ENCODE data around the gene BCAS3.

The BCAS3 gene

GRCh38 chr17:61122326-61122913 is 444.8 kb downstream of the BCAS3 start:
- Histone ChIP-seq H3K79me1 (ENCODE audit: low read length) (no peaks in the 10 kb centered on the region), H2BK120ac (ENCODE audit: low read depth, low read length) (no peak overlapping the region), H2BK15ac (replicated peaks; ENCODE audit: low read depth) (no peak overlapping the region), H3K27ac (ENCODE audit: low read depth, low read length) (peak overlapping the region; percentile 31), H3K56ac (ENCODE audit: low read length) (no peak overlapping the region), H3K4me2 (ENCODE audit: low read length) (no peak overlapping the region), H3K36me3 (ENCODE audit: control insufficient read depth, insufficient read depth, low read length) (no peaks in the 10 kb centered on the region), H2AK5ac (ENCODE audit: low read length) (no peak overlapping the region), H4K5ac (ENCODE audit: low read length) (no peak overlapping the region), H3K4me1 (ENCODE audit: control insufficient read depth, low read depth, low read length) (no peaks in the 10 kb centered on the region), H4K8ac (ENCODE audit: low read depth, low read length) (no peak overlapping the region), H2BK5ac (ENCODE audit: low read length) (no peak overlapping the region), H3K18ac (ENCODE audit: low read length) (no peak overlapping the region), H3K79me2 (ENCODE audit: control insufficient read depth, insufficient read depth, low read length) (no peaks in the 10 kb centered on the region), H3K23ac (ENCODE audit: low read length) (no peak overlapping the region), H3K27me3 (ENCODE audit: insufficient read depth, low read length, poor library complexity) (no peaks in the 10 kb centered on the region), H3K4ac (ENCODE audit: low read depth, low read length) (no peak overlapping the region), H3K4me3 (ENCODE audit: low read length) (no peak overlapping the region), H3K9ac (ENCODE audit: low read length) (no peak overlapping the region)
- WGBS (ENCODE audit: extremely low coverage, insufficient coverage, low lambda C conversion rate), result no CpG with 5 or more reads among the region's 2 CpGs
- peak; percentile 97 for DNase-seq

- Histone ChIP-seq H4K8ac (ENCODE audit: low read depth, low read length) (no peak overlapping the region), H2BK15ac (replicated peaks; ENCODE audit: low read depth) (no peak overlapping the region), H2BK5ac (ENCODE audit: low read length) (no peak overlapping the region), H3K36me3 (ENCODE audit: control insufficient read depth, insufficient read depth, low read length) (no peaks in the 10 kb centered on the region), H3K4me1 (ENCODE audit: control insufficient read depth, low read depth, low read length) (no peaks in the 10 kb centered on the region), H2BK120ac (ENCODE audit: low read depth, low read length) (no peak overlapping the region), H3K56ac (ENCODE audit: low read length) (no peak overlapping the region), H3K9ac (ENCODE audit: low read length) (no peak overlapping the region), H3K4me2 (ENCODE audit: low read length) (no peak overlapping the region), H3K27ac (ENCODE audit: low read depth, low read length) (no peak overlapping the region), H3K79me2 (ENCODE audit: control insufficient read depth, insufficient read depth, low read length) (no peaks in the 10 kb centered on the region), H3K18ac (ENCODE audit: low read length) (no peak overlapping the region), H2AK5ac (ENCODE audit: low read length) (no peak overlapping the region), H3K23ac (ENCODE audit: low read length) (no peak overlapping the region), H3K79me1 (ENCODE audit: low read length) (no peaks in the 10 kb centered on the region), H4K5ac (ENCODE audit: low read length) (no peak overlapping the region), H3K4ac (ENCODE audit: low read depth, low read length) (no peak overlapping the region), H3K27me3 (ENCODE audit: insufficient read depth, low read length, poor library complexity) (no peaks in the 10 kb centered on the region), H3K4me3 (ENCODE audit: low read length) (no peak overlapping the region)
- no peak for DNase-seq
- no CpG with 5 or more reads among the region's 1 CpG for WGBS (ENCODE audit: extremely low coverage, insufficient coverage, low lambda C conversion rate)
Observed at GRCh38 chr17:61124562-61124961, 446.9 kb downstream of the BCAS3 start.

- Histone ChIP-seq H3K56ac (ENCODE audit: low read length) (no peak overlapping the region), H3K36me3 (ENCODE audit: control insufficient read depth, insufficient read depth, low read length) (no peaks in the 10 kb centered on the region), H3K4ac (ENCODE audit: low read depth, low read length) (no peak overlapping the region), H3K9ac (ENCODE audit: low read length) (no peak overlapping the region), H3K79me1 (ENCODE audit: low read length) (no peaks in the 10 kb centered on the region), H4K8ac (ENCODE audit: low read depth, low read length) (no peak overlapping the region), H2BK5ac (ENCODE audit: low read length) (no peak overlapping the region), H3K4me3 (ENCODE audit: low read length) (no peak overlapping the region), H3K27ac (ENCODE audit: low read depth, low read length) (no peak overlapping the region), H4K5ac (ENCODE audit: low read length) (no peak overlapping the region), H2AK5ac (ENCODE audit: low read length) (no peak overlapping the region), H2BK120ac (ENCODE audit: low read depth, low read length) (no peak overlapping the region), H3K4me1 (ENCODE audit: control insufficient read depth, low read depth, low read length) (no peaks in the 10 kb centered on the region), H3K23ac (ENCODE audit: low read length) (no peak overlapping the region), H3K27me3 (ENCODE audit: insufficient read depth, low read length, poor library complexity) (no peaks in the 10 kb centered on the region), H2BK15ac (replicated peaks; ENCODE audit: low read depth) (no peak overlapping the region), H3K79me2 (ENCODE audit: control insufficient read depth, insufficient read depth, low read length) (no peaks in the 10 kb centered on the region), H3K4me2 (ENCODE audit: low read length) (no peak overlapping the region), H3K18ac (ENCODE audit: low read length) (no peak overlapping the region)
- WGBS (ENCODE audit: extremely low coverage, insufficient coverage, low lambda C conversion rate), result no CpG with 5 or more reads among the region's 11 CpGs
- DNase-seq, result no peak
Observed at GRCh38 chr17:61126473-61127249, 449.0 kb downstream of the BCAS3 start.

GRCh38 chr17:61127960-61128359 is 450.3 kb downstream of the BCAS3 start:
- Histone ChIP-seq H4K5ac (ENCODE audit: low read length) (no peak overlapping the region), H3K27ac (ENCODE audit: low read depth, low read length) (no peak overlapping the region), H2BK120ac (ENCODE audit: low read depth, low read length) (no peak overlapping the region), H3K4ac (ENCODE audit: low read depth, low read length) (no peak overlapping the region), H2BK15ac (replicated peaks; ENCODE audit: low read depth) (no peak overlapping the region), H3K79me2 (ENCODE audit: control insufficient read depth, insufficient read depth, low read length) (no peaks in the 10 kb centered on the region), H2BK5ac (ENCODE audit: low read length) (no peak overlapping the region), H2AK5ac (ENCODE audit: low read length) (no peak overlapping the region), H3K4me1 (ENCODE audit: control insufficient read depth, low read depth, low read length) (no peaks in the 10 kb centered on the region), H3K79me1 (ENCODE audit: low read length) (no peaks in the 10 kb centered on the region), H3K4me2 (ENCODE audit: low read length) (no peak overlapping the region), H3K9ac (ENCODE audit: low read length) (no peak overlapping the region), H3K27me3 (ENCODE audit: insufficient read depth, low read length, poor library complexity) (no peaks in the 10 kb centered on the region), H4K8ac (ENCODE audit: low read depth, low read length) (no peak overlapping the region), H3K56ac (ENCODE audit: low read length) (no peak overlapping the region), H3K23ac (ENCODE audit: low read length) (no peak overlapping the region), H3K18ac (ENCODE audit: low read length) (no peak overlapping the region), H3K4me3 (ENCODE audit: low read length) (no peak overlapping the region), H3K36me3 (ENCODE audit: control insufficient read depth, insufficient read depth, low read length) (no peaks in the 10 kb centered on the region)
- no CpG with 5 or more reads among the region's 2 CpGs for WGBS (ENCODE audit: extremely low coverage, insufficient coverage, low lambda C conversion rate)
- DNase-seq, result no peak

- Histone ChIP-seq H3K79me1 (ENCODE audit: low read length) (no peaks in the 10 kb centered on the region), H3K36me3 (ENCODE audit: control insufficient read depth, insufficient read depth, low read length) (no peaks in the 10 kb centered on the region), H3K4me3 (ENCODE audit: low read length) (no peak overlapping the region)
Observed at GRCh38 chr17:61128661-61129115, 451.0 kb downstream of the BCAS3 start.

More at GRCh38 chr17:61128661-61129115, 451.0 kb downstream of the BCAS3 start:
- no peak overlapping the region for H3K56ac ChIP-seq (ENCODE audit: low read length)
- H3K4me2 ChIP-seq (ENCODE audit: low read length), result no peak overlapping the region
- no CpG with 5 or more reads among the region's 8 CpGs for WGBS (ENCODE audit: extremely low coverage, insufficient coverage, low lambda C conversion rate)
- H3K4ac ChIP-seq (ENCODE audit: low read depth, low read length), result no peak overlapping the region
- H2BK5ac ChIP-seq (ENCODE audit: low read length), result no peak overlapping the region
- DNase-seq, result no peak
- no peak overlapping the region for H3K27ac ChIP-seq (ENCODE audit: low read depth, low read length)
- H3K23ac ChIP-seq (ENCODE audit: low read length), result no peak overlapping the region
- no peaks in the 10 kb centered on the region for H3K27me3 ChIP-seq (ENCODE audit: insufficient read depth, low read length, poor library complexity)
- H4K5ac ChIP-seq (ENCODE audit: low read length), result no peak overlapping the region
- no peak overlapping the region for H2AK5ac ChIP-seq (ENCODE audit: low read length)
- H2BK15ac ChIP-seq (replicated peaks; ENCODE audit: low read depth), result no peak overlapping the region
- no peak overlapping the region for H3K9ac ChIP-seq (ENCODE audit: low read length)
- H3K18ac ChIP-seq (ENCODE audit: low read length), result no peak overlapping the region
- H2BK120ac ChIP-seq (ENCODE audit: low read depth, low read length), result no peak overlapping the region
- no peaks in the 10 kb centered on the region for H3K79me2 ChIP-seq (ENCODE audit: control insufficient read depth, insufficient read depth, low read length)
- H3K4me1 ChIP-seq (ENCODE audit: control insufficient read depth, low read depth, low read length), result no peaks in the 10 kb centered on the region
- no peak overlapping the region for H4K8ac ChIP-seq (ENCODE audit: low read depth, low read length)

All from mesendoderm (in vitro differentiated cells).